Neutrophil (primary cell): Measurements from ENCODE around the gene MED12L.

Source experiments
- H3K27ac ChIP-seq: fragments of 200-600 bp; sonication (generic); 2 replicates; pipeline ENCODE4 v1.5.1; 2016; ENCODE audit warnings: mild to moderate bottlenecking, moderate library complexity
- H3K27me3 ChIP-seq: fragments of 200-600 bp; sonication (generic); 2 replicates; pipeline ENCODE4 v1.6.0; 2016; ENCODE audit warnings: mild to moderate bottlenecking
- H3K36me3 ChIP-seq: fragments of 200-600 bp; sonication (generic); 2 replicates; pipeline ENCODE4 v1.5.1; 2017
- H3K4me1 ChIP-seq, 2 experiments: fragments of 200-600 bp in 1 of 2; sonication (generic) in 1 of 2; 1 replicate in 1 of 2; 2 replicates in 1 of 2; pipeline versions ENCODE4 v1.5.1 to v1.6.1; 2013 to 2016; ENCODE audit warnings: low read depth in 1 of 2, low read length in 1 of 2, mild to moderate bottlenecking in 1 of 2, moderate library complexity in 1 of 2; ENCODE audit not compliant: control insufficient read depth in 1 of 2, insufficient read depth in 1 of 2
- H3K4me3 ChIP-seq, 2 experiments: fragments of 200-600 bp in 1 of 2; sonication (generic) in 1 of 2; 1 replicate in 1 of 2; 2 replicates in 1 of 2; pipeline ENCODE4 v1.5.1; 2013 to 2016; ENCODE audit warnings: low read depth in 1 of 2, low read length in 1 of 2, mild to moderate bottlenecking in 1 of 2, moderate library complexity in 1 of 2
- H3K9me3 ChIP-seq: fragments of 200-600 bp; sonication (generic); 2 replicates; pipeline ENCODE4 v1.5.1; 2016
- TF ChIP-seq, protein P1 (sequence below): fragments of 200-600 bp; sonication (generic); IDR thresholded peaks from 2 replicates; pipeline ENCODE4 v1.5.1; 2016; ENCODE audit warnings: antibody characterized with exemption

MED12L gene

DNA sequence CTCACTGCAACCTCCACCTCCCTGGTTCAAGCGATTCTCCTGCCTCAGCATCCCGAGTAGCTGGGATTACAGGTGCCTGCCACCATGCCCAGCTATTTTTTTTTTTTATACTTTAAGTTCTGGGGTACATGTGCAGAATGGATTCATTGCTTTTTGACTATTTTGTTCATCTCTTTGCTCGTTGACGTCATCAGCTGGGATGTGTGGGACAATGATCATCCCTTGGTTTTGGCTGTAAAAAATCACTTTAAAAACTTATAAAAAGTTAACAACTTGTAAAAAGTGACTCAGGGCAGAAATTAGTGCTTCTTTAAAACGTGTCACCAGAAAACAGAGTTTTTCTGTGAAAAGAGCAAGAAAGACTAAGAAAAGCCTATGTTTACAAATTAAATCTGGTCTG, 337.6 kb downstream of the MED12L start:
- TF ChIP-seq, protein P1, sequence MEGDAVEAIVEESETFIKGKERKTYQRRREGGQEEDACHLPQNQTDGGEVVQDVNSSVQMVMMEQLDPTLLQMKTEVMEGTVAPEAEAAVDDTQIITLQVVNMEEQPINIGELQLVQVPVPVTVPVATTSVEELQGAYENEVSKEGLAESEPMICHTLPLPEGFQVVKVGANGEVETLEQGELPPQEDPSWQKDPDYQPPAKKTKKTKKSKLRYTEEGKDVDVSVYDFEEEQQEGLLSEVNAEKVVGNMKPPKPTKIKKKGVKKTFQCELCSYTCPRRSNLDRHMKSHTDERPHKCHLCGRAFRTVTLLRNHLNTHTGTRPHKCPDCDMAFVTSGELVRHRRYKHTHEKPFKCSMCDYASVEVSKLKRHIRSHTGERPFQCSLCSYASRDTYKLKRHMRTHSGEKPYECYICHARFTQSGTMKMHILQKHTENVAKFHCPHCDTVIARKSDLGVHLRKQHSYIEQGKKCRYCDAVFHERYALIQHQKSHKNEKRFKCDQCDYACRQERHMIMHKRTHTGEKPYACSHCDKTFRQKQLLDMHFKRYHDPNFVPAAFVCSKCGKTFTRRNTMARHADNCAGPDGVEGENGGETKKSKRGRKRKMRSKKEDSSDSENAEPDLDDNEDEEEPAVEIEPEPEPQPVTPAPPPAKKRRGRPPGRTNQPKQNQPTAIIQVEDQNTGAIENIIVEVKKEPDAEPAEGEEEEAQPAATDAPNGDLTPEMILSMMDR = no peak
- no peaks in the 10 kb centered on the region for H3K27me3 ChIP-seq
- no peaks in the 10 kb centered on the region for H3K36me3 ChIP-seq
- peaks cover 6 to 14% of the 10 kb centered on the region in 2 experiments for H3K4me1 ChIP-seq
- no peaks in the 10 kb centered on the region for H3K9me3 ChIP-seq
- H3K4me3 ChIP-seq = no peak overlapping the region
- no peak overlapping the region for H3K27ac ChIP-seq

DNA sequence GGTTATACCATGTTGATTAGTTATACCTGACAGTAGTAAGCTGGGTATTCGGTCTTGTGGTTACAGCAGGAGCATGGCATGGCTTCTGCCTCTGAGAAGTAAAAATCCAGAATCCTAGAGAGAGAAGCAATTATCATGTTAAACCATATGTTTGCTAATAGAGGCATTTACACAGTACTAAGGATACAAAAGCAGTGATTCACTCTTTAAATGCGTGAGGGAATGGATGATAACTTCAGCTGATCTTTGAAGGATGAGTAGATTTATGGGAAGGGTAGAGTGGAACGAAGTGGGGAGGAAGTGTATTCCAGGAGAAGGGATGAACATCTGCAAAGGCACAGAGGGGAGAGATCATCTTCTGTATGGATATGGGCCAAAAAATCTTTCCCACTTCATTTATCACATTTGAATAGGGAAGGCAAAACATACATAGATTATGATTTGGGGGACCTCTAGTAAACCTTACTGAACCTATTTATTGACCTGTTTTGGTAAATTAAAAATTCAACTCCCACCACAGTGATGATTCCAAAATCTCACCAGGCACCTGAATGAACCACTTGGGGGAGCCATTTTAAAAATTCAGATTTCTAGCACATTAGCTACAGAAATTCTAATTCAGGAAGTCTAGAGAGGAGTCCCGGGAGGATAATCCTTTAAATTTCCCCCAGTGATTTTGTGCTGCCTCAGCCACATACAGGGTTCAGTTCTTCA, 340.3 kb downstream of the MED12L start:
- Histone ChIP-seq H3K27ac (peak overlapping the region; percentile 8), H3K9me3 (no peaks in the 10 kb centered on the region), H3K4me3 (no peak overlapping the region), H3K36me3 (no peaks in the 10 kb centered on the region), H3K4me1 (peaks cover 6 to 14% of the 10 kb centered on the region in 2 experiments), H3K27me3 (no peaks in the 10 kb centered on the region)
- TF ChIP-seq, protein P1 = no peak

DNA sequence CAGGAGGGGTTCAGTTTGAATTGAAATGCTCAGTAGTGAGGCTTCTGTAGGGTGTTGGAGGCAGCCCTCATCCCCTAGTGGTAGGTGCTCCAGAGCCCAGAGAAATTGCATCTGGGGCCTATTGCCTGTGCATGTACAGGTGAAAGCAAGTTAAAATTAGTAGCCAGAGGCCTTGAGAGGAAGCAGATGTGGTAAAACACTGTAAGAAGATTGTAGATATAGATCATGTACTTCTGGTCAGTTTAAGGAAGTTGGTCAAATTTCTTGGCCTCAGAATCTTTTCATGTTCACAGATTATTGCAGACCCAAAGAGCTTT, 340.8 kb downstream of the MED12L start:
- H3K4me1 ChIP-seq = peaks cover 6 to 14% of the 10 kb centered on the region in 2 experiments
- no peaks in the 10 kb centered on the region for H3K36me3 ChIP-seq
- no peaks in the 10 kb centered on the region for H3K9me3 ChIP-seq
- peak overlapping the region; percentile 8 for H3K27ac ChIP-seq
- no peaks in the 10 kb centered on the region for H3K27me3 ChIP-seq
- no peak overlapping the region for H3K4me3 ChIP-seq
- TF ChIP-seq, protein P1 = no peak

DNA sequence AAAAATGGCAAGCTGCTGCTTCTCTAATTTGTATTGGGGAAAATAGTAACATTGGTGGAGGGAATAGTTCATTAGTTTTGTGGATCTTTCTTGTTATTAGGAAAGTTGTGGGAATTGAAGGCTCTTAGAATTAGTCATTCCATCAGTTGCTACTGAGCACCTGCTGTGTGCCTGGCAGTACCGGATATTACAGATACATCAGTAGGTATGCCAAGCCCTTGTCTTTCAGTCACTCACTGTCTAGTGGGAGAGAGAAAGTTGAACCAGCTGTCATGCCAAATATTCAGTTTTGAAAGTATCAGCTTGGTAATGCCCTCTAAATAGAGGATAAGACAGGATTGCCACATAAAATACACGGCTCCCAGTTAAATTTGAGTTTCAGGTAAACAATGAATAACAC, 342.9 kb downstream of the MED12L start:
- Histone ChIP-seq H3K9me3 (no peaks in the 10 kb centered on the region), H3K36me3 (no peaks in the 10 kb centered on the region), H3K4me3 (no peak overlapping the region), H3K27me3 (no peaks in the 10 kb centered on the region), H3K27ac (no peak overlapping the region), H3K4me1 (peaks cover 0 to 6% of the 10 kb centered on the region in 2 experiments)
- TF ChIP-seq, protein P1 = no peak

DNA sequence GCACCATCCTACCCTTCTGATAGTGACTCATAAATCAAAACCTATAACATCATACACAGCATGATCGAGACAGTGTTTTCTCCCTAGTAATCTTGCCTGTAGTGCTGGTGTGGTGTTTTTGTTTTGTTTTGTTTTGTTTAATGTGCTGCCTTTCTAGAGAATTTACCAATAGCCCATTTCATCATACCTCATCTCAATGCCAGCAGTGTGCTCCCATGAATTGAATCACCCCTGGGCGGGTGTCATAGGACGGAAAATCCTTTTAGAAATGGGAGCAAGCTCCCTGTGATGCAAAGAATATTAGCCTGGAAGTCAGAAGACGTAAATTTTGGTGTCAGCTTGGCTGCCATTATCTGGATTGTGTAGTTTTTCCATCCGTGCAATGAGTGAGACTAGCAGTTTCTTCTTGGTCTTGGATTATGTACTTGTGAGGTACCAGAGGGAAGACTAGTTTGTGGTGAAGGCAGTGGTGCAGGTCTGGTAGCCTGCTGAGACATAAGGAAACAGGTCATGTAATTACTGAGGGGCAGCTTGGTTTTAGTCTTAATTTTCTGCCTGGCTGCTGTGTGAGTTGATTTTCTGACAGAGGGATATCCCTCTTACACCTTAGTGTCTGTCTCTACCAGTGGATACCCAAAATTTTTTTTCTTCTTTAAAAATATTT, 345.5 kb downstream of the MED12L start:
- H3K9me3 ChIP-seq = no peaks in the 10 kb centered on the region
- H3K27ac ChIP-seq = no peak overlapping the region
- H3K36me3 ChIP-seq = no peaks in the 10 kb centered on the region
- H3K4me1 ChIP-seq = peaks cover 0 to 6% of the 10 kb centered on the region in 2 experiments
- TF ChIP-seq, protein P1 = no peak
- no peak overlapping the region for H3K4me3 ChIP-seq
- no peaks in the 10 kb centered on the region for H3K27me3 ChIP-seq
